Lower leg skin (tissue), 3 donors: ENCODE data around the gene MCMBP.

Experiments used
- CTCF ChIP-seq, 3 donors: fragments of 450-650 bp; IDR thresholded peaks; one replicate each; pipeline ENCODE4 v1.5.1; 2016; ENCODE audit warnings: antibody characterized with exemption in 3 of 3, mild to moderate bottlenecking in 3 of 3, moderate library complexity in 2 of 3
- POLR2A ChIP-seq, 2 donors: fragments of 450-650 bp; IDR thresholded peaks; one replicate each; pipeline ENCODE4 v1.6.1; 2016 to 2017; ENCODE audit warnings: antibody characterized with exemption in 2 of 2, mild to moderate bottlenecking in 1 of 2, moderate library complexity in 1 of 2

GRCh38 chr10:119852277-119852676, 20.4 kb downstream of the MCMBP start:
- TF ChIP-seq CTCF (IDR thresholded peaks at IDR 0.05) (no peak), POLR2A (IDR thresholded peaks at IDR 0.05) (no peak)
